Measurements from ENCODE around the gene KRTAP10-4. TPM values are rescaled to one million over a fixed set of nuclear protein-coding genes. Genes with fewer than 3 reads are reported as not detected.

Gene KRTAP10-4
- total and polyA plus RNA-seq, 9 donors, result not detected

- Histone ChIP-seq H3K4me1 (ENCODE audit: insufficient read depth) (no peaks in the 10 kb centered on the region), H3K27ac (no peak overlapping the region), H3K4me3 (no peak overlapping the region), H3K27me3 (no peaks in the 10 kb centered on the region), H3K36me3 (no peaks in the 10 kb centered on the region), H3K9me3 (peaks cover 0 to 5% of the 10 kb centered on the region in 2 donors)
- DNase-seq, result no peak
- no peak for TF ChIP-seq CTCF (IDR thresholded peaks at IDR 0.05)
- no peak for TF ChIP-seq EP300 (IDR thresholded peaks at IDR 0.05)
- TF ChIP-seq POLR2A (IDR thresholded peaks at IDR 0.05), result no peak
- intact Hi-C loops (cut with DNase I), result no loop called here
- WGBS, 3 donors, result 82 to 83% (median 83%) methylated on average over 6 of the region's 6 CpGs
Measured at GRCh38 chr21:44619886-44620285, 46.4 kb downstream of the KRTAP10-4 start.

DNA sequence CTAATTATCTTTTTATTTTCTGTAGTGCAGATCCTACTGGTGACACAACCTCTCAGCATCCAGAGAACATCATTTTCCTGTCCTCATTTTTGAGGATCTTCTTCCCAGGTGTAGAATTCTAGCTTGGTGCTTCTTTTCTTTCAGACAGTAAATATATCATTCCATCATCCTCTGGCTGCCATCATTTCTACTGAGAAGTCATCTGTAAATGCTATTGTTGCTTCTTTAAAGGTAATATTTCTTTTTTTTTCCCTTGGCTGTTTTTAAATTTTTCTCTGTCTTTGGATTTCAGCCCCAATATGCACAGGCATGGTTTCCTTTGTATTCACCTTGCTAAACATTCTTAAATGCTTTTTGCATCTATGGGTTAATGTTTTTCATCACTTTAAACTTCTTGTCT, 50.0 kb downstream of the KRTAP10-4 start:
- DNase-seq, result no peak
- intact Hi-C loops (cut with DNase I), result no loop called here
- Histone ChIP-seq H3K4me3 (no peak overlapping the region), H3K4me1 (ENCODE audit: insufficient read depth) (no peaks in the 10 kb centered on the region), H3K36me3 (no peaks in the 10 kb centered on the region), H3K9me3 (peaks cover 0 to 5% of the 10 kb centered on the region in 2 donors), H3K27ac (no peak overlapping the region), H3K27me3 (no peaks in the 10 kb centered on the region)
- TF ChIP-seq POLR2A (IDR thresholded peaks at IDR 0.05) (no peak), EP300 (IDR thresholded peaks at IDR 0.05) (no peak), CTCF (IDR thresholded peaks at IDR 0.05) (no peak)

Other genes with a start within 250 kb of the KRTAP10-4 start
- 10 to 100 TPM; 23.1 to 40.8 (median 29.3) TPM for gene CFAP410, start 234.3 kb upstream of the KRTAP10-4 start, total RNA-seq
- 10 to 100 TPM in 1 of 2 donors, 1 to 10 TPM in 1; 1.2 to 40.7 TPM for gene CFAP410, start 234.3 kb upstream of the KRTAP10-4 start, polyA plus RNA-seq
- gene TRPM2, start 220.1 kb upstream of the KRTAP10-4 start, total RNA-seq, result 1 to 10 TPM in 6 of 7 donors, under 1 TPM in 1; 0.48 to 7.0 (median 2.1) TPM
- 1 to 10 TPM; 1.3 to 1.6 TPM for gene TRPM2, start 220.1 kb upstream of the KRTAP10-4 start, polyA plus RNA-seq
- gene LRRC3, start 118.2 kb upstream of the KRTAP10-4 start, total RNA-seq, result 1 to 10 TPM; 3.4 to 6.8 (median 4.0) TPM
- gene LRRC3, start 118.2 kb upstream of the KRTAP10-4 start, polyA plus RNA-seq, result 1 to 10 TPM; 2.4 to 3.9 TPM
- not detected for gene KRTAP10-1, start 33.5 kb upstream of the KRTAP10-4 start, total RNA-seq
- not detected for gene KRTAP10-1, start 33.5 kb upstream of the KRTAP10-4 start, polyA plus RNA-seq
- gene KRTAP10-2, start 22.2 kb upstream of the KRTAP10-4 start, total RNA-seq, result not detected
- gene KRTAP10-2, start 22.2 kb upstream of the KRTAP10-4 start, polyA plus RNA-seq, result not detected
- not detected for gene KRTAP10-3, start 14.9 kb upstream of the KRTAP10-4 start, total RNA-seq
- not detected for gene KRTAP10-3, start 14.9 kb upstream of the KRTAP10-4 start, polyA plus RNA-seq
- not detected for gene KRTAP10-5, start 6.9 kb downstream of the KRTAP10-4 start, total RNA-seq
- not detected for gene KRTAP10-5, start 6.9 kb downstream of the KRTAP10-4 start, polyA plus RNA-seq
- gene KRTAP10-6, start 18.8 kb downstream of the KRTAP10-4 start, total RNA-seq, result not detected
- not detected for gene KRTAP10-6, start 18.8 kb downstream of the KRTAP10-4 start, polyA plus RNA-seq
- not detected for gene KRTAP10-7, start 26.9 kb downstream of the KRTAP10-4 start, total RNA-seq
- gene KRTAP10-7, start 26.9 kb downstream of the KRTAP10-4 start, polyA plus RNA-seq, result not detected
- not detected for gene KRTAP10-8, start 38.4 kb downstream of the KRTAP10-4 start, total RNA-seq
- not detected for gene KRTAP10-8, start 38.4 kb downstream of the KRTAP10-4 start, polyA plus RNA-seq
- not detected for gene KRTAP10-9, start 53.4 kb downstream of the KRTAP10-4 start, total RNA-seq
- gene KRTAP10-9, start 53.4 kb downstream of the KRTAP10-4 start, polyA plus RNA-seq, result not detected
- not detected for gene KRTAP10-10, start 63.6 kb downstream of the KRTAP10-4 start, total RNA-seq
- not detected for gene KRTAP10-10, start 63.6 kb downstream of the KRTAP10-4 start, polyA plus RNA-seq
- not detected for gene KRTAP10-11, start 72.7 kb downstream of the KRTAP10-4 start, total RNA-seq
- not detected for gene KRTAP10-11, start 72.7 kb downstream of the KRTAP10-4 start, polyA plus RNA-seq
- not detected for gene KRTAP12-4, start 80.9 kb downstream of the KRTAP10-4 start, total RNA-seq
- gene KRTAP12-4, start 80.9 kb downstream of the KRTAP10-4 start, polyA plus RNA-seq, result not detected
- gene KRTAP12-3, start 84.2 kb downstream of the KRTAP10-4 start, total RNA-seq, result not detected
- not detected for gene KRTAP12-3, start 84.2 kb downstream of the KRTAP10-4 start, polyA plus RNA-seq
- gene KRTAP12-2, start 93.2 kb downstream of the KRTAP10-4 start, total RNA-seq, result not detected
- gene KRTAP12-2, start 93.2 kb downstream of the KRTAP10-4 start, polyA plus RNA-seq, result not detected
- gene KRTAP12-1, start 108.4 kb downstream of the KRTAP10-4 start, total RNA-seq, result not detected
- gene KRTAP12-1, start 108.4 kb downstream of the KRTAP10-4 start, polyA plus RNA-seq, result not detected
- not detected for gene KRTAP10-12, start 123.4 kb downstream of the KRTAP10-4 start, total RNA-seq
- gene KRTAP10-12, start 123.4 kb downstream of the KRTAP10-4 start, polyA plus RNA-seq, result not detected
- gene TSPEAR, start 137.8 kb downstream of the KRTAP10-4 start, total RNA-seq, result under 1 TPM in 3 of 7 donors, not detected in 4; 0.10 to 0.27 (median 0.11) TPM
- under 1 TPM; 0.07 to 0.13 TPM for gene TSPEAR, start 137.8 kb downstream of the KRTAP10-4 start, polyA plus RNA-seq
- gene UBE2G2, start 228.1 kb downstream of the KRTAP10-4 start, total RNA-seq, result 10 to 100 TPM; 47.0 to 84.9 (median 71.7) TPM
- gene UBE2G2, start 228.1 kb downstream of the KRTAP10-4 start, polyA plus RNA-seq, result 10 to 100 TPM; 31.3 to 59.5 TPM
- gene SUMO3, start 244.3 kb downstream of the KRTAP10-4 start, total RNA-seq, result 100 to 1,000 TPM in 1 of 7 donors, 10 to 100 TPM in 6; 45.3 to 108 (median 74.3) TPM
- 10 to 100 TPM; 63.9 to 97.6 TPM for gene SUMO3, start 244.3 kb downstream of the KRTAP10-4 start, polyA plus RNA-seq